Gastroesophageal sphincter (tissue), 4 donors: Measurements from ENCODE around the gene PAXX. TPM values are rescaled to one million over a fixed set of nuclear protein-coding genes. Genes with fewer than 3 reads are reported as not detected.

Experiments used
- ATAC-seq: fragments of 150-250 bp; one replicate; pipeline ENCODE4 v1.9.1; 2016; ENCODE audit warnings: mild to moderate bottlenecking, moderate library complexity
- H3K27ac ChIP-seq, 4 donors: fragments of 200-600 bp; sonication (generic) in 3 of 4; 1 replicate in 3 of 4; 2 replicates in 1 of 4; pipeline ENCODE4 v1.5.1; 2016 to 2019
- H3K27me3 ChIP-seq: fragments of 200-600 bp; sonication (generic); one replicate; pipeline ENCODE4 v1.5.1; 2019
- H3K36me3 ChIP-seq, 2 donors: fragments of 200-600 bp; sonication (generic); one replicate each; pipeline ENCODE4 v1.5.1; 2019; ENCODE audit warnings: control low read depth in 1 of 2
- H3K4me1 ChIP-seq, 3 donors: fragments of 200-600 bp; sonication (generic); 1 replicate in 2 of 3; 2 replicates in 1 of 3; pipeline ENCODE4 v1.5.1; 2016 to 2019; ENCODE audit warnings: control low read depth in 2 of 3
- H3K4me3 ChIP-seq, 2 donors: fragments of 200-600 bp; sonication (generic); one replicate each; pipeline ENCODE4 v1.5.1; 2019; ENCODE audit warnings: mild to moderate bottlenecking in 1 of 2, moderate library complexity in 1 of 2
- H3K9me3 ChIP-seq, 3 donors: fragments of 200-600 bp; sonication (generic); one replicate each; pipeline ENCODE4 v1.5.1; 2017 to 2019; ENCODE audit warnings: control low read depth in 2 of 3
- EP300 ChIP-seq: sonication (generic); formaldehyde crosslinking; IDR thresholded peaks from one replicate; pipeline ENCODE4 v1.6.1; 2017; ENCODE audit warnings: antibody characterized with exemption, mild to moderate bottlenecking
- POLR2A ChIP-seq, 2 donors: fragments of 450-650 bp; IDR thresholded peaks; one replicate each; pipeline ENCODE4 v1.6.1; 2017; ENCODE audit warnings: antibody characterized with exemption in 2 of 2, mild to moderate bottlenecking in 2 of 2, moderate library complexity in 1 of 2
- POLR2AphosphoS5 ChIP-seq: sonication (generic); formaldehyde crosslinking; IDR thresholded peaks from one replicate; pipeline ENCODE4 v1.6.1; 2017; ENCODE audit warnings: antibody characterized with exemption
- WGBS, 2 donors: methylation state at CpG; one replicate each; pipeline ENCODE4 v1.1.5; 2018; ENCODE audit warnings: low coverage in 1 of 2; 5-methylcytosine and 5-hydroxymethylcytosine counted together
- total RNA-seq, 4 donors: library from RNA; depleted of rRNA; stranded (reverse); fragments of >200 nt; gene quantifications; one replicate each; pipeline ENCODE4 v1.1.0, GENCODE V29; 2016
- TF ChIP-seq, protein P1 (sequence below), 4 experiments: fragments of 200-600 bp in 2 of 4; fragments of 450-650 bp in 2 of 4; sonication (generic) in 1 of 4; IDR thresholded peaks; one replicate each; pipeline ENCODE4 v1.5.1; 2017 to 2019; ENCODE audit warnings: antibody characterized with exemption in 4 of 4, mild to moderate bottlenecking in 2 of 4, moderate library complexity in 2 of 4

PAXX gene
- total RNA-seq, 4 donors from 2014 or later: 24.2 to 42.6 (median 36.1) TPM

DNA sequence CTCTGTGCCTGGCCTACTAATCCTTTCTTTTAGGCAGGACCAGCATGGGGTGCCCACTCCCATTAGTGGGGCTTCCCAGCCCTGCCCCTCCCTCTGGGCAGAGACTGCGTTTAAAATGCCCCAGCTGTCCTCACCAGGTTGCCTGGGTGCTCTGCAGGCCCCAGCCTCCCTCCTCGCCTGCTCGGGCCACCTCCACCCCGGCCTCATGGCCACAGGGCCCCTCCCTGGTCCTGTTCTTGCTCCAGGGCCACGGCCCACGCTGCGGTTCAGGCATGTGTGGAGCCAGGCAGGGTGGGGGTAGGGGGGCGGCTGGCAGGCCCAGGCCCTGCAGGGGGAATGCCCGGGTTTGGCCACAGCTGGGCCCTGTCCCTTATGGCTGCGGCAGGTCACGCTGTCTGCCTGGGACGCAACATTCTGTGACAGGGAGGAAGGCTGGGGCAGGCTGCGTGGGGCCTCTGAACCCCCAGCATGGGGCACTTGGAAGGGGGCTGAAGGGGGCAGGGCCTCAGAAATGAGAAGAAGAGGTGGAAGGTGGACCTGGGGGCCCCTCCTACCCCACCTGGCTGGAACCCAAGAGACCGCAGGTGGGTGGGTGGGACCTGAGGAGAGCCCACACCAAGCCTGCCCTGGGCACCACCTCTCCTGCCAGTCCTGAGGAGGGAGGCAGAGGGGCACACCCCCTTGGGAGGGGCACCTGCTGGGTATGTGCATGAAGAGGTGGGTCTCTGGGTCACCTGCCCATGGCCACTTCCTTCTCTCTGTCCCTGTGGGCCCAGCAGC, 40.5 kb upstream of the PAXX start, which contains the start of gene LCN12:
TSS of gene LCN12 (plus strand) at position 733 of the 780 bp plus-strand sequence. CDS start 55 bp downstream, outside the sequence.
- H3K27ac ChIP-seq: peak within 1 kb of the TSS in 2 of 4 donors; percentile 91
- TF ChIP-seq, protein P1, sequence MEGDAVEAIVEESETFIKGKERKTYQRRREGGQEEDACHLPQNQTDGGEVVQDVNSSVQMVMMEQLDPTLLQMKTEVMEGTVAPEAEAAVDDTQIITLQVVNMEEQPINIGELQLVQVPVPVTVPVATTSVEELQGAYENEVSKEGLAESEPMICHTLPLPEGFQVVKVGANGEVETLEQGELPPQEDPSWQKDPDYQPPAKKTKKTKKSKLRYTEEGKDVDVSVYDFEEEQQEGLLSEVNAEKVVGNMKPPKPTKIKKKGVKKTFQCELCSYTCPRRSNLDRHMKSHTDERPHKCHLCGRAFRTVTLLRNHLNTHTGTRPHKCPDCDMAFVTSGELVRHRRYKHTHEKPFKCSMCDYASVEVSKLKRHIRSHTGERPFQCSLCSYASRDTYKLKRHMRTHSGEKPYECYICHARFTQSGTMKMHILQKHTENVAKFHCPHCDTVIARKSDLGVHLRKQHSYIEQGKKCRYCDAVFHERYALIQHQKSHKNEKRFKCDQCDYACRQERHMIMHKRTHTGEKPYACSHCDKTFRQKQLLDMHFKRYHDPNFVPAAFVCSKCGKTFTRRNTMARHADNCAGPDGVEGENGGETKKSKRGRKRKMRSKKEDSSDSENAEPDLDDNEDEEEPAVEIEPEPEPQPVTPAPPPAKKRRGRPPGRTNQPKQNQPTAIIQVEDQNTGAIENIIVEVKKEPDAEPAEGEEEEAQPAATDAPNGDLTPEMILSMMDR (IDR thresholded peaks at IDR 0.05): no peak
- TF ChIP-seq POLR2AphosphoS5: no peak
- H3K36me3 ChIP-seq: no peaks in the 10 kb centered on the region
- H3K9me3 ChIP-seq: no peaks in the 10 kb centered on the region
- no peak for ATAC-seq
- WGBS, 2 donors: 80% methylated on average over 3 of the region's 14 CpGs; no CpG with 5 or more reads in 1 of the 2 donors
- H3K27me3 ChIP-seq: no peaks in the 10 kb centered on the region
- H3K4me3 ChIP-seq: no peak within 1 kb of the TSS
- H3K4me1 ChIP-seq: peaks cover 0 to 32% (median 8%) of the 10 kb centered on the region in 3 donors

DNA sequence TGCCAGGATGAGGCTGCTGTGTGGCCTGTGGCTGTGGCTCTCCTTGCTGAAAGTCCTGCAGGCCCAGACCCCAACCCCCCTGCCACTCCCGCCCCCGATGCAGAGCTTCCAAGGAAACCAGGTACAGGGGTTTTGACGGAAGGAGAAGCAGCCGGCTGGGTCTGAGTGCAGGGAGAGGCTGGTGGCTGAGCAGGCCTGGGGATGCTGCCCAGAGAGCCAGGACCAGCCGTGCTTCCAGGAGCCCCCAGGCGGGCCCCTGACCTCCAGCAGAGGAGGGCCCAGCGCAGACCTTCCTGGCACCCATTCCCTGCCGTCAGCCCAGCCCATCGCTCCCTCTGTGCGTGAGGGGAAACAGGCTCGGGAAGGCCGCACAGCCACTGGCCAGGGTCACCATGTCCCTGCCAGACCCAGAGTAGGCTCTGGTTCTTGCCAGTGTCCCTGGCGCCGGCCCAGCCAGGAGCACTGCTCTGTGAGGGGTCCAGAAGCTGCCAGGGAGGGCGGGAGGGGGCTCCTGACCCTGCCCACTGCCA, 39.8 kb upstream of the PAXX start:
- no CpG with 5 or more reads among the region's 15 CpGs for WGBS, 2 donors
- Histone ChIP-seq H3K9me3 (no peaks in the 10 kb centered on the region), H3K4me1 (peaks cover 0 to 32% (median 8%) of the 10 kb centered on the region in 3 donors), H3K4me3 (no peak overlapping the region), H3K36me3 (no peaks in the 10 kb centered on the region), H3K27ac (no peak overlapping the region), H3K27me3 (no peaks in the 10 kb centered on the region)
- TF ChIP-seq, protein P1 (IDR thresholded peaks at IDR 0.05): no peak
- TF ChIP-seq EP300 (no peak), POLR2A (IDR thresholded peaks at IDR 0.05) (no peak), POLR2AphosphoS5 (no peak)
- ATAC-seq: no peak

DNA sequence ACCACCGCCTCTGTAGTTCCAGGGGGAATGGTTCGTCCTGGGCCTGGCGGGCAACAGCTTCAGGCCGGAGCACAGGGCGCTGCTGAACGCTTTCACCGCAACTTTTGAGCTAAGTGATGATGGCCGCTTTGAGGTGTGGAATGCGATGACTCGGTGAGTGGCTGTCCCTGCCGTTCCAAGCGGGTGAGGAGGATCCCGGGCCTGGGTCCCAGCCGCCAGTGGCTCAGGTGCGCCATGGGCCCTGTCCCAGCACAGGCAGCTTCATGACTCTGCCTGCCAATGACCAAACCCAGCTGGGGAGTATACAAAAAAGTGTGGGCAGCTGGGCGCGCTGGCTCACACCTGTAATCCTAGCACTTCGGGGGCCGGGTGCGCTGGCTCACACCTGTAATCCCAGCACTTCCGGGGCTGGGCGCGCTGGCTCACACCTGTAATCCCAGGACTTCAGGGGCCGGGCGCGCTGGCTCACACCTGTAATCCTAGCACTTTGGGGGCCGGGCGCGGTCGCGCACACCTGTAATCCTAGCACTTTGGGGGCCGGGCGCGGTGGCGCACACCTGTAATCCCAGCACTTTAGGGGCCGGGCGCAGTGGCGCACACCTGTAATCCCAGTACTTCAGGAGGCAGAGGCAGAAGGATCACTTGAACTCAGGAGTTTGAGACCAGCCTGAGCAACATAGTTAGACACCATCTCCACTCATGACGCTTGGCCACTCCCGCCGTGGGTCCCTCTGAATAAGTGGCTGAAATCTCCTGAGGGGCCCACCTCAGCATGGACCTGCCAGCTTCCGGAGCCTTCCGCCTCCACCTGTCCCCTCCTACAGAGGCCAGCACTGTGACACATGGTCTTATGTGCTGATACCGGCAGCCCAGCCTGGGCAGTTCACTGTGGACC, 39.1 kb upstream of the PAXX start:
- Histone ChIP-seq H3K4me1 (peaks cover 0 to 24% (median 8%) of the 10 kb centered on the region in 3 donors), H3K27me3 (no peaks in the 10 kb centered on the region), H3K9me3 (no peaks in the 10 kb centered on the region), H3K36me3 (no peaks in the 10 kb centered on the region), H3K4me3 (no peak overlapping the region), H3K27ac (no peak overlapping the region)
- ATAC-seq: no peak
- TF ChIP-seq, protein P1 (IDR thresholded peaks at IDR 0.05): no peak
- TF ChIP-seq POLR2A (IDR thresholded peaks at IDR 0.05): no peak
- TF ChIP-seq POLR2AphosphoS5: no peak
- TF ChIP-seq EP300: no peak
- no CpG with 5 or more reads among the region's 44 CpGs for WGBS, 2 donors

DNA sequence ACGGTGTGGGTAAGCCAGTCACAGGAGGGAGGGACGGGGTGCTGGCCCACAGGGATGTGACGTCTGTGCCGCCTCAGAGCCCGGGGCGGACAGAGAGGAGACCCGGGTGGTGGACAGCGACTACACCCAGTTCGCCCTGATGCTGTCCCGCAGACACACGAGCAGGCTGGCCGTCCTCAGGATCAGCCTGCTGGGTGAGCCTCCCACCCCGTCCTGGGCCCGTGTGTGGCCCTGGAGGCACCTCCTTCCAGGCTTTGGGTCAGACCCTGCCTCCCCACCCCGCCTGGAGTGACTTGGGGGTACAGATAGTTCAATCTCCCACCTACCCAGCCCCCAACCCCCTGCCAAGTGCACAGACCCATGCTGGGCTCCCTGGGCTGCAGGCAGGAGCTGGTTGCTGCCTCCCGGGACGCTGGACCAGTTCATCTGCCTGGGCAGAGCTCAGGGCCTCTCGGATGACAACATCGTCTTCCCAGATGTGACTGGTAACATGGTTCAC, 38.4 kb upstream of the PAXX start:
- Histone ChIP-seq H3K4me3 (no peak overlapping the region), H3K36me3 (no peaks in the 10 kb centered on the region), H3K27ac (no peak overlapping the region), H3K4me1 (peaks cover 0 to 19% (median 8%) of the 10 kb centered on the region in 3 donors), H3K27me3 (peaks cover 1% of the 10 kb centered on the region), H3K9me3 (no peaks in the 10 kb centered on the region)
- no CpG with 5 or more reads among the region's 19 CpGs for WGBS, 2 donors
- TF ChIP-seq, protein P1 (IDR thresholded peaks at IDR 0.05): no peak
- ATAC-seq: no peak
